Caki2 (cell line): ENCODE measurements around the gene BEND6. TPM values are rescaled to one million over a fixed set of nuclear protein-coding genes. Genes with fewer than 3 reads are reported as not detected.
"Not testable (repeated sequence)": the region's sequence is repeated elsewhere in the genome, so short reads cannot be mapped to it uniquely, and the experiment has no call there.

Experiments
- DNase-seq: peaks from one replicate; pipeline ENCODE4 v3.0.0-alpha.2; 2015; ENCODE audit warnings: low read depth
- in situ Hi-C: cut with HindIII; loops from 2 replicates; pipeline ENCODE4 v1.10.0; 2016; ENCODE audit warnings: low sequenced_read_pairs, low pct_unique_long_range_greater_than_20kb, mixed read lengths
- total RNA-seq: library from RNA; depleted of rRNA; stranded (reverse); fragments of >200 nt; shearing (Covaris generic); gene quantifications from 2 replicates; pipeline ENCODE4 v1.2.3, GENCODE V29; 2014; ENCODE audit warnings: low replicate concordance

Gene BEND6
- total RNA-seq, 1 experiment from 2014 or later, result 25.6 TPM

DNA sequence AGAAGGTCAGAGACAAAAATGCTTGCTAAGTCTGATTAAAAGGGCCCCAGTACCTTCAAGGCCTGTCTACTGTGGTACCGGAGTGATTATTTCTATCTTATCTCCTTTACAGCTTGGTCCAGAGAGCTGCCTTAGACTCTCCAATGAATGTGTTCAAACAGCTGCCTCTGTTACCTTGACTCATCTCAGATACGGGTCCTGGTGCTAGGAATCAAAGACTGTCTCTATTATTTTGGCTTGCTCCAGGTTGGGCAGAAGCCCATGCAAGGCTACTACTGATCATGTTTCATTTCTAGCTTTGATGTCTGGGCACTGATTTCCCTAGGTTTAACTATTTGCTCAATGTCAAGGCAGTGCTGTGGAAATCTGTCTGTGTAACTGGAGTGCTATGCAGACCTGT is 53.2 kb downstream of the BEND6 start:
- DNase-seq, in situ Hi-C loops: not testable (repeated sequence)

DNA sequence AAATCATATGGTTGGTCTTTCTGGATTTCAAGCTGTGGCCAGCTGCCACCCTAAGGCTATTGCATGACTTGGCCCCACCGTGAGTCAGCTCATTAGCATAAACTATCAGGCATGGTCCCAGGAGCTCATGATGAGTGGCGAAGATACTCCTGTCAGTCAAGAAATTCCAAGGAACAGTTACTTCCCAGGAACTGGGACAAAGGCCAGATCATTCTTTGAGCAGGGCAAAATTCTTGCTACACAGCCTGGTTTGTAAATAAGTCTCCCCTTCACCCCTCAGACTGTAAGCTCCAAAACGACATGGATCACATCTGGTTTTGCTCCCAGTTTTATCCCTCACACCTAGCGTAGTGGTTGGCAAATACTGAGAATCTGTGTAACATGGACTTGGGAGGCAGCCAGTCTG is 58.6 kb downstream of the BEND6 start:
- peak; percentile 76 for DNase-seq
- in situ Hi-C loops, result no loop called here

DNA sequence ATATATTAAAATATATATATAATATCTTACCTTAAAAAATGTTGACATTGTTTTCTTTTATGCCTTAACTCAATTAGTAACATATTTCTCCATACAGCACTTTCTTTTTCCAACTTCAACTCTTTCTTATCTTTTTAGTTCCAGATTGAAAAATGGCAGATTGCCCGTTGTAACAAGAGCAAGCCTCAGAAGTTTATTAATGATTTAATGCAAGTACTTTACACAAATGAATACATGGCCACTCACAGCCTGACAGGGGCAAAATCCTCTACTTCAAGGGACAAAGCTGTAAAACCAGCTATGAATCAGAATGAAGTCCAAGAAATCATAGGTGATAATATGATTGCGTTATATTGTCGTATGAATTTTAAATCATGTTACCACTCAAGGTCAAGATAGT is 62.2 kb downstream of the BEND6 start:
- no peak for DNase-seq
- in situ Hi-C loops, result no loop called here

DNA sequence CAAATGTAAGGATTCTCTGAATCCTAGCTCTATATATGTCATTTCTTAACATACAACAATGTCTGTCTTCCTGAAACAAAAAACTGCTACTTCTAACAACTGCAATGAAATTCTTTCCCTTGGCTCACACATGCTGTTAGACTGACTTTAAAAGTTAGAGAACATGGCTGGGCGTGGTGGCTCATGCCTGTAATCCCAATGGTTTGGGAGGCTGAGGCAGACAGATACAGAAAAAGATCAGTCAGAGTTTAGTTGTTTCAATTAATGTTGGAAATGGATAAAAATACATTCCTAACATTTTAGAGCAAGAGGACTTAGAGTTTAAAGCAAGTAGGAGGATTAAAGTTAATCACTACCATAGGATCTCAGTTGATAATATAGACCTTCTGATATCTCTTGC is 62.9 kb downstream of the BEND6 start:
- in situ Hi-C loops, result no loop called here
- no peak for DNase-seq

DNA sequence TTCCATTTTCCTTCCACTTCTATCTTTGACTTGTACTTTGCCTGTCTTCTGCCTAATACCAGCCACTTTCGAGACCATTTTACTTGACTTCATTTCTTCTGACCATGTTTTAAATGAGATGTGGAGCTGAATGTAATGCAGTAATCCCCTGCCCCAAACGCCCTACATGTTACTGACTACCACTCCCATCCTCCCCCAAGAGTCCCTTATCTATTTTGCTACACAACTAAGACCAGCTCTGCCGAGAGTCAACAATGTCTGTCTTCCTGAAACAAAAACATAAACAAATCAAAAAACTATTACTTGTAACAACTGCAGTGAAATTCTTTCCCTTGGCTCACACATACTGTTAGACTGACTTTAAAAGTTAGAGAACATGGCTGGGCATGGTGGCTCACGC is 64.5 kb downstream of the BEND6 start:
- in situ Hi-C loops, result no loop called here
- no peak for DNase-seq

DNA sequence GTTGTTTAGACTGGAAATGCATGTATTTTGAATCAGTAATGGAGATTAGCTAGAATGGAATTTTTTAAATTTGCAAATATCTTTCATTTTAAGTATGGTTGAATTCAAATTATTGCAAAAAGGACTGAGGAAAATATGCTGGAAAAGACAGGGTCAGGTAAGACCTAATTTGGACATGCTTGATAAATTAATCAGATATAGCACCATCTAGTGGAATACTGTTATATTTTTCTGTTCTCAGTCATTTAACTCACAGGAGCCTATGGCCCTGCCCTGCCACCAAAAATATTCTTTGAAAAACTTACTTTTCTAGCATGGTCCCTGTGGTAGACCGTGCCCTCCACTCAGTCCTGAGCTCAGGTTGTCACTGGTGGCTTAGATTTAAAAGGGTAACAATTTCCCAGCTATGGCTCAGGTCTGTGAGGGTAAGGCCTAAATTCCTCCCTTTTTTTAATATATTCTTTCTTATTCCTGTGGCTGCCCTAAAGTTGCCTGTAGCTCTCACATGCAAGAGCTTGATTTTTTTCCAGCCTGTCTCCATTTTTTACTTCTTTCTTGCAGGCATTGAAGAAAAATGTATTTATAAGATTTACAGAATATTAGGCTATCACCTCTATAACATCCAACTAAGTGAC is 66.3 kb downstream of the BEND6 start:
- in situ Hi-C loops, result no loop called here
- peak; percentile 49 for DNase-seq

DNA sequence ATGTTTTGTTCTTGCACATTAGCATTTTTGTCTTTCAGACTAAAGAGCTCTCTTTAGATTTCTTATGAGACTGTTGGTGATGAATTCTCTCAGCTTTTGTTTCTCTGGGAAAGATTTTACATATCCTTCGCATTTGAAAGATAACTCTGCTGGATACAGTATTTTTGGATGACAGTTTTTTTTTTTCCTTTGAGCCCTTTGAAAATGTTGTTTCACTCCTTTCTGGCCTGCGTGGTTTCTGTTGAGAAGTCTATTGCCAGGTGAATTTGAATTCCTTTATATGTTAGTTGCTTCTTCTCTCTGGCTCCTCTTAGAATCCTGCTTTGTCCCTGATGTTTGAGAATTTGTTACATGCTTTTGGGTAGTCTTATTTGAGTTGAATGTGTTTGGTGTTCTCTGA is 69.4 kb downstream of the BEND6 start:
- DNase-seq, result no peak
- in situ Hi-C loops, result no loop called here

DNA sequence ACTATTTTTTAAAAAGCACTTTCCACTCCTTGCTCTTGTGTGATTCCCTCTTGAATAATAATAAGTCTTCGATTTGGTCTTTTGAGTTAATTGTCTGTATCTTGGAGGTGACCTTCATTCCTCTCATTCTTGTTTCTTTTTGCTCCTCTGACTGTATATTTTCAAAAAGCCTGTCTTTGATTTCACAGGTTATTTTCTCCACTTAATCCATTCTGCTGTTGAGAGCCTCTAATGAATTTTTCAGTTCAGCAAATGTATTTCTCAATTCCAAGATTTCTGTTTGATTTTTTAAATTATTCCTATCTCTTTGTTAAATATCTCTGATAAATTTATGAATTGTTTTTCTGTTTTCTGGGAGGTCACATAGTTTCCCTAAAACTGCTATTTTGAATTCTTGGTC is 69.9 kb downstream of the BEND6 start:
- in situ Hi-C loops, result no loop called here
- DNase-seq, result peak; percentile 4

DNA sequence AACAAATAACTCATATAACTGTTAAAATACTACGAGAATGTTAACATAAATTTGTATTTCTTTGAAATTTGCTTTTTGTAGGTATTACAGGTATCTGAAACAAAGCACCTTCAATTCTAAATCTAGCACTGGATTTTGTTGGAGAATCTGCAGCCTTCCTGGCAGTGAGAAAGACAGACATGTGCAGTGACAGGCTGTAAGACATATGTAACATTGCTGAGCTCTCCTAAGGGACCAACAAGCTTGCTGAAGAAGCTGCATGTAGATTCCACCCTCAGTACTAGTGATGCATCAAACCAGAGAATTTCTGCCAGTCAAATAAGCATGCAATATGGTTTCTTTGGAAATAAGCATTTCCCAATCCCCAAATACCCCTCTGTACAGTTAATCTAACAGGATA is 71.1 kb downstream of the BEND6 start:
- no peak for DNase-seq

DNA sequence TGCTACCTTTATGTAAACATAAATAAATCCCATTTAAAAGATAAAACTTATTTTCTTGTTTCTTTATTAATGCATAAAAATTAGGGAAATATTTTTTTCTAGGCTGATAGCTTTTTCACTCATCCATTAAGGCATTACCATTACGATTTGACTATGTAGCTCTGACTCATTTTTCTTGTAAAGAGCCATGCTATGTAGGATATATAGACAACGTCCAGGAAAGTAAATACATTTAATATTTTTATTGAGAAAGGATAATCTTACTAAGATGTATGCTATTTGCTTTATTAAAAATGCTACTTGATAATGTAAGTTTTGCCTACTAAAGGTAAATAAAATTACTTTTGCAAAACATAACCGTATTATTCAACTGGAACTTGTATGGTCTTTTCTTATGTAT is 72.4 kb downstream of the BEND6 start:
- in situ Hi-C loops, result no loop called here
- no peak for DNase-seq

More for the DNA sequence above, 71.1 kb downstream of the BEND6 start:
- in situ Hi-C loops, result no loop called here

DNA sequence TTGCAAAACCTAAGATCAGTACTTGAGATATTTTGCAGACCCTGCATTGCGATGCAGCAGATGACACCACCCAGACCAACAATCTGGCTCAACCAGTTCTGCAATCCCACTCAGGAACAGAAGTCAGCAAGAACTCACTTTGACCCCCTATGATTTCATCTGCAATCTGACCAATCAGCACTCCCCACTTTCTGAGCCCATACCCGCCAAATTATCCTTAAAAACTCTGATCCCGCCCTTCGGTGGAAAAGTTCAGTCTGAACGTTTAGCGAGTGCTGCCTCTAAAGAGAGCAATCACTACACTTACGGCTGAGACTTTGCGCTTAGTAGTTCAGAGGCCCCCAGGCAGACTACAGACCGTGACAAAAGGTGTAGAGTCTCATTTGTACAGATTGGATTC is 74.3 kb downstream of the BEND6 start:
- in situ Hi-C loops, result no loop called here
- no peak for DNase-seq

DNA sequence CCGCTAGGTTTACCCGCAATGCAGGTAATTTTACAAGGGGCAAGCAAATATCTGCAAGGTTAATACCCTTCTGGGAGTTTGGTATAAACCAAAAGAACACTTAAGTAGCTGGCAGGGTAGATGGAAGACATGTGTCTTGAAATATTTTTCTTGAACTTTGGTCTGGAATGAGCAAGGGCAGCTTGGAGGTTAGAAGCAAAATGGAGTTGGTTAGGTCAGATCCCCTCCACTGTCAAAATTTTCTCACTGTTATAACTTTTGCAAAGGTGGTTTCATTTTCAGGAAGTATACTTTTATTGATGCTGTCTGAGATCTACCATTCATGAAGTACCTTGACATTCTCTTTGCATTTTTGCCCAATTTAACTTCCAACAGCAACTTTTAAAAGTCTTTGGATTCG is 78.3 kb downstream of the BEND6 start:
- DNase-seq, result no peak
- in situ Hi-C loops, result no loop called here

DNA sequence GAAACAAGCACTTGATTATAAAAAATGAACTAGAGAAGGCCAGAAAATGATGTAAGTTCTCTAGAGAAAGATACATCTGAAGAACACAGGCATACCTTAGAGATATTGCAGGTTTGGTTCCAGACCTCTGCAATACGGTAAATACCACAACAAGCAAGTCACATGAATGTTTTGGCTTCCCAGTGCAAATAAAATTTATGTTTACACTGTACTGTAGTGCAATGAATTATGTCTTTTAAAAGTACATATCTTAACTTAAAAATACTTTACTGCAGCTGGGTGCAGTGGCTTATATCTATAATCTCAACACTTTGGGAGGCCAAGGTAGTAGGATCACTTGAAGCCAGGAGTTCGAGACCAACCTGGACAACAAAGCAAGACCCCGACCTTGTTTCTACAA is 80.6 kb downstream of the BEND6 start:
- DNase-seq, result no peak
- in situ Hi-C loops, result no loop called here

DNA sequence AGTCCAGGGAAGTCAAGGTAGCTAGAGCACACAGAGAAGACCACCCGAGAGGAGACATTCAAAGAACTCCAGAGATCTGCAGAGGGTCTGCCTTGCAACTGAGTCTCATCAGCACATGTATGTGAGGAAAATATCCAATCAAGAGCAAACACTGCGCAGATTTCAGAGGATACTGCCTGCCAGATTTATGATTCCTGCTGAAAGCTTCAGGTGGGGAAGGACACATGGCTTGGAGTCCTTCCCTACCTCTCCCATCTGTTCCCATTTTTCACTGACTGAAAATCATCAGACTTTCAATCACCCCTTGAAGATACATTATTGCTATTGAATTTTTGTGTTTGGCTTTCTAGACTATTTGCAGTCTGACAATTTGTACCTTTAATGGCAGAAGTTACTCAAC is 84.0 kb downstream of the BEND6 start:
- in situ Hi-C loops, result no loop called here
- DNase-seq, result no peak

DNA sequence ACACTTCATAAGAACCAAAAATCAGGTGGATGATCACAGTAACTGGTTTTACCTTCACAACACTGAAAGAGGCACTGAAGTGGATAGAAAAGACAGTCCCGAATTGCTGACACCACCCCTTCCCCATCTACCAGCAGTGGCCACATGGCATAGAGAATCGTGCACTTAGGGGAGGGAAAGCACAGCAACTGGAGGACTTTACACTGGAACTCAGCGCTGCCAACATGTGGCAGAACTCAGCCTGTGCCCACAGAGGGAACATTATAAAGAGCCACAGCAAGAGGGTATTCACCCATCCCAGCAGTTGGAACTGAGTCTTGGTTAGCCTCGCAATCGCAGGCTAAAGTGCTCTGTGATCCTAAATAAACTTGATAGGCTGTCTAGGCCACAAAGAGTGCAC is 85.1 kb downstream of the BEND6 start:
- in situ Hi-C loops, result no loop called here
- DNase-seq, result peak; percentile 16

DNA sequence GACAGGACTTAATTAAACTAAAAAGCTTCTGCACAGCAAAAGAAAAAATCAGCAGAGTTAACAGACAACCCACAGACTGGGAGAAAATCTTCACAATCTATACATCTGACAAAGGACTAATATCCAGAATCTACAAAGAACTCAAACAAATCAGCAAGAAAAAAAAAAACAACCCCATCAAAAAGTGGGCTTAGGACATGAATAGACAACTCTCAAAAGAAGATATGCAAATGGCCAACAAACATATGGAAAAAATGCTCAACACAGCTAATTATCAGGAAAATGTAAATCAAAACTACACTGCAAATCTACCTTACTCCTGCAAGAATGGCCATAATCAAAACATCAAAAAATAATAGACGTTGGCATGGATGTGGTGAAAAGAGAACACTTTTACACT is 89.2 kb downstream of the BEND6 start:
- DNase-seq, in situ Hi-C loops: not testable (repeated sequence)

DNA sequence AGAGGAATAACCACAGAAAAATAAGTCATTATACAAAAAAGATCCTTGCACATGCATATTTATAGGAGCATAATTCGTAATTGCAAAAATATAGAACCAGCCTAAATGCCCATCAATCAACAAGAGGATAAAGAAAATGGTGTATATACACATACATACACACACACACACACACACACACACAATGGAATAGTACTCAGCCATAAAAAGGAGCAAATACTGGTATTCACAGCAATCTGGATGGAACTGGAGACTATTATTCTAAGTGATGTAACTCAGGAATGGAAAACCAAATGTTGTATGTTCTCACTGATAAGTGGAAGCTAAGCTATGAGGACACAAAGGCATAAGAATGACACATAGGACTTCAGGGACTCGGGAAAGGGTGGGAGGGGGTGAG is 89.7 kb downstream of the BEND6 start:
- DNase-seq, result no peak
- in situ Hi-C loops, result no loop called here

DNA sequence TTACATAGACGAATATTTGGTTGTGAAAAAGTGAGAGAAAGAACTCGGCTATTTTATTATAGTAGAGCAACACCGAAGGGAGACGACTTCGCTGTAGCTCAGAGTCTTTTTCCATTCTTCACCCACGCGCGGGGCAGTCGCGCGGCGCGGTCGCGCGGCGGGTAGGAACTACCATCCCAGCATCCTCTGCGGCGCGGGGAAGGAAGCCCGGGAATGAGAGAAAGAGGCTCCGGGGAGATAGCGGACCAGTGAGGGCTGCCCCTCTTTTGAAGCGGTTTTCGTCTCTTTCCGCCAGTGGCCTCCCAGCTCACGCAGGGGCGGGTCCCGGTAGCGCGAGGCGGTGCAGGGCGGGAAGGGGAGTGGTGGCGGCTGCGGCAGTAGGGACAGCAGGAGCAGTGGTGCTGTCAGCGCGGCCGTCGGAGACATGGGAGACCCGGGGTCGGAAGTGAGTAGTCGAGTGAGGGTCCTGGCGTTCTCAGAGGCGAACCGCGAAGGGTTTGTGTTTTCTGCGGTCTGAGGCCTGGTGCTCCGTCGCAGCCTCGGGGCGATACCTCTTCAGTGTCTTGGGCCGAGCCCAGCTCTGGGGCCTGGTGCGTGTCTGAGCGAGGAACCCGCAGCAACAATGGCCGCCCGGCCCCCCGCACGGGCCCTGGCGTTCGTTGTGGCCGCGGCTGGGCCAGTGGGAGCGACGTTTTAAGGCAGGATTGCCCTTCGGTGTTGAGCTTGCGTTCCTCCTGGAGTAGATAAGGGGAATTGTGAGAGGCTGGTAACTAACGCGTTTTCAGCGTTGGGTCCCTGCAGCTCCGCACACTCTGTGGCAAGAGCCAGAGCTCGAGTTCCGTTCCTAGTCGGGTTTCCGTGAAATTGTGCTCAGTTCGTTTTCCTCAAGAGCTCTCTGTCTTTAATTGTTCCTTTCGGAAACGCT is 91.7 kb downstream of the BEND6 start, which contains the start of gene KIAA1586:
Gene KIAA1586, plus strand, starts transcription at position 362 of the 925 bp plus-strand sequence. Its CDS starts 63 bp downstream, at position 425.
- in situ Hi-C loops, result not testable (repeated sequence)
- peak; percentile 96 for DNase-seq

DNA sequence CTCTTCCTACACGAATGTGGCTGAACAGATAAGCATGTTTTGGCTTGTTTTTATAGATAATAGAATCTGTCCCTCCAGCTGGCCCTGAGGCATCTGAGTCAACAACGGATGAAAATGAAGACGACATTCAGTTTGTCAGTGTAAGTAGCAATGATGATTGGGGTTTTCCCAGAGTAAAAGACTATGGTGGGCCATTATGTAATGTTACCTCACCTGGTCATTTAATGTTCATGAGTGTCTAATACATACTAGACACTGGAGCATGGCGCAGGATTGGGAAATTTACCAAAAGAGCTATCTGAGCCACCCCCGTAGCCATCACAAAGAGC is 92.3 kb downstream of the BEND6 start:
- DNase-seq, in situ Hi-C loops: not testable (repeated sequence)

DNA sequence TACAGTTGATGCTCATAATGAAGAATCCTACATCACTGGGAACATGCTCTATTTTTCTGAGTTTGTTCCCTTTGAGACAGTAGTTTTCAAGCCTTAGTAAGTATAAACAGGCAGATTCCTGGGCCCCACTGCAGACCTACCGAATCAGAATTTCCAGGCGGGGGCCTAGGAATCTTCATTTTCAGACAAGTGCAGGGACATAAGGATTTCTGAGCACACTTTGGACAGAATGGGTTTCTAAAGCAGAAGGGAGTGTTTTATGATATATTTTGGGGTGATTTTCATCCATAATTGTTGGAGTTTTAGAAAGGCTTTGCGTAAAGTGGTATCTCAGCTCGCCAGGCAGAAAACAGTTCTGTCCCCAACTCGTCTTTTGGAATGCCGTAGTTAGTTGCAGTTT is 93.0 kb downstream of the BEND6 start:
- in situ Hi-C loops, DNase-seq: not testable (repeated sequence)
